ENCODE measurements around the gene PLEKHH2. TPM values are rescaled to one million over a fixed set of nuclear protein-coding genes. Genes with fewer than 3 reads are reported as not detected.
"Not testable (repeated sequence)": the region's sequence is repeated elsewhere in the genome, so short reads cannot be mapped to it uniquely, and the experiment has no call there.

Gene PLEKHH2
- total RNA-seq, 6 experiments from 2014 or later: 0.75 to 2.0 (median 1.3) TPM

DNA sequence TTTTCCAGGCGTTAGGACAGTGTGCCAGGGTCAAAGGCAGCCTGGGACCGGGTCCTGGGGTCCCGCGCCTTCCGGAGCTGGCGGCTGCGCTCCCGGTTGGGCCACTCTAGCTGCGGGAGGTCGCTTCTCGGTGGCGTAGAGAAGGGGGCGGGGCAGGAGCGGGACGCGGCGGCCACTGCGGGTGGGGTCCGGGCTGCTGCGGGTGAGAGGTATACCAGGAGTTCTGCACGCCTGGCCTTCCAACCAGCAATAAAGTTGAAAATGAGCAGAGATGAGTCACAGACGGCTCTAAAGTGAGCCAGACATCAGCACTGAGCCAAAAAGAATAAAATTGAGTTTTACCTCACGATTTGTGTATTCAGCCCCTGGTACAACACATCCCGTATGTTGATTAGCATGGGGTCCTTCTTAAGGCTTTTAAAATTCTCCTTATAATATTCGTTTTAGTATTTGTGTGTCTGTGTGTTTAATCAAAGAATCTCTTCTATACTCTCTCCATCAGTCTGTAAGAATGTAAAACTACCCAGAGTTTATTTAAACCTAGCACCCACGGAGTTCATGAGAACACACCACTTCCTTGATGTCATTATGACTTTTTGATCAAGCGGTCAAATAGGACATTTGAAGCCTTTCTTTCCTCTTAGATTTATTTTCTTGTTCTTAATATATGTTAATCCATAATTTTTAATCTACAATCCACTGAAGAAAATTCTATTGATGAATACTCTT, 39.4 kb downstream of the PLEKHH2 start, which contains the start of gene C1GALT1C1L:
Gene C1GALT1C1L (minus strand): TSS at position 108 of the 729 bp plus-strand sequence. CDS start 107 bp downstream, at position 1.
- Histone ChIP-seq H3K9me3 (peaks cover 0 to 5% (median 0%) of the 10 kb centered on the region in 4 donors), H3K4me1 (no peaks in the 10 kb centered on the region), H3K36me3 (no peaks in the 10 kb centered on the region), H3K4me3 (peak within 1 kb of the TSS; percentile 9 to 46 (median 29)), H3K27me3 (peaks cover 0 to 4% of the 10 kb centered on the region in 2 donors), H3K27ac (no peak within 1 kb of the TSS)
- intact Hi-C loops (cut with DNase I): no loop called here
- WGBS (ENCODE audit: insufficient coverage, low coverage, low lambda C conversion rate, missing lambda C conversion rate): 14% methylated on average over 15 of the region's 27 CpGs
- ATAC-seq (peak; percentile 46 to 73 (median 64)), DNase-seq (peak in 2 of 3 donors; percentile 34 to 52)
- TF ChIP-seq, protein P1, sequence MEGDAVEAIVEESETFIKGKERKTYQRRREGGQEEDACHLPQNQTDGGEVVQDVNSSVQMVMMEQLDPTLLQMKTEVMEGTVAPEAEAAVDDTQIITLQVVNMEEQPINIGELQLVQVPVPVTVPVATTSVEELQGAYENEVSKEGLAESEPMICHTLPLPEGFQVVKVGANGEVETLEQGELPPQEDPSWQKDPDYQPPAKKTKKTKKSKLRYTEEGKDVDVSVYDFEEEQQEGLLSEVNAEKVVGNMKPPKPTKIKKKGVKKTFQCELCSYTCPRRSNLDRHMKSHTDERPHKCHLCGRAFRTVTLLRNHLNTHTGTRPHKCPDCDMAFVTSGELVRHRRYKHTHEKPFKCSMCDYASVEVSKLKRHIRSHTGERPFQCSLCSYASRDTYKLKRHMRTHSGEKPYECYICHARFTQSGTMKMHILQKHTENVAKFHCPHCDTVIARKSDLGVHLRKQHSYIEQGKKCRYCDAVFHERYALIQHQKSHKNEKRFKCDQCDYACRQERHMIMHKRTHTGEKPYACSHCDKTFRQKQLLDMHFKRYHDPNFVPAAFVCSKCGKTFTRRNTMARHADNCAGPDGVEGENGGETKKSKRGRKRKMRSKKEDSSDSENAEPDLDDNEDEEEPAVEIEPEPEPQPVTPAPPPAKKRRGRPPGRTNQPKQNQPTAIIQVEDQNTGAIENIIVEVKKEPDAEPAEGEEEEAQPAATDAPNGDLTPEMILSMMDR (IDR thresholded peaks at IDR 0.05): no peak
- TF ChIP-seq POLR2A (IDR thresholded peaks at IDR 0.05): no peak

DNA sequence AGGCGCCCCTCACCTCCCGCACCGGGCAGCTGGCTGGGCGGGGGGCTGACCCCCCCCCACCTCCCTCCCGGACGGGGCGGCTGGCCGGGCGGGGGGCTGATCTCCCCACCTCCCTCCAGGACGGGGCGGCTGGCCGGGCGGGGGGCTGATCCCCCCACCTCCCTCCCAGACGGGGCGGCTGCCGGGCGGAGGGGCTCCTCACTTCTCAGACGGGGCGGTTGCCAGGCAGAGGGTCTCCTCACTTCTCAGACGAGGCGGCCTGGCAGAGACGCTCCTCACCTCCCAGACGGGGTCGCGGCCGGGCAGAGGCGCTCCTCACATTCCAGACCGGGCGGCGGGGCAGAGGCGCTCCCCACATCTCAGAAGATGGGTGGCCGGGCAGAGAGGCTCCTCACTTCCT, 40.7 kb downstream of the PLEKHH2 start:
- H3K36me3 ChIP-seq; ATAC-seq; DNase-seq; H3K27ac ChIP-seq; H3K4me1 ChIP-seq; H3K27me3 ChIP-seq; H3K4me3 ChIP-seq; H3K9me3 ChIP-seq; intact Hi-C loops (cut with DNase I): not testable (repeated sequence)
- no CpG with 5 or more reads among the region's 32 CpGs for WGBS (ENCODE audit: insufficient coverage, low coverage, low lambda C conversion rate, missing lambda C conversion rate)

DNA sequence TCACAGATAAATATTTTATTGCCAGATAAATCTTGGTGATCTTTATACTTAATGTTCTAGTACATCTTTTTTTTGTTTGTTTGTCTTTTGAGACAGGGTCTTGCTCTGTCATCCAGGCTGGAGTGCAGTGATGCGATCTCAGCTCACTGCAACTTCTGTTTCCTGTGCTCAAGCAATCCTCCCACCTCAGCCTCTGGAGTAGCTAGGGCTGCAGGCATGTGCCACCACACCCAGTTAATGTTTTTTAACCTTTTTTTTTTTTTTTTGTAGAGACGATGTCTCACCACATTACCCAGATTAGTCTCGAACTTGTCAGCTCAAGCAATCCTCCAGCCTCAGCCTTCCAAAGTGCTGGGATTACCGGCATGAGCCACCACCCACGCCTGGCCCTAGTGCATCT, 48.3 kb downstream of the PLEKHH2 start:
- no peak for DNase-seq
- H3K4me3 ChIP-seq: no peak overlapping the region
- no peaks in the 10 kb centered on the region for H3K9me3 ChIP-seq
- no peaks in the 10 kb centered on the region for H3K36me3 ChIP-seq
- ATAC-seq: no peak
- H3K27me3 ChIP-seq: no peaks in the 10 kb centered on the region
- WGBS (ENCODE audit: insufficient coverage, low coverage, low lambda C conversion rate, missing lambda C conversion rate): 58% methylated on average over 5 of the region's 5 CpGs
- no peak for TF ChIP-seq POLR2A (IDR thresholded peaks at IDR 0.05)
- TF ChIP-seq, protein P1 (IDR thresholded peaks at IDR 0.05): no peak
- intact Hi-C loops (cut with DNase I): no loop called here
- H3K27ac ChIP-seq: no peak overlapping the region
- no peaks in the 10 kb centered on the region for H3K4me1 ChIP-seq

DNA sequence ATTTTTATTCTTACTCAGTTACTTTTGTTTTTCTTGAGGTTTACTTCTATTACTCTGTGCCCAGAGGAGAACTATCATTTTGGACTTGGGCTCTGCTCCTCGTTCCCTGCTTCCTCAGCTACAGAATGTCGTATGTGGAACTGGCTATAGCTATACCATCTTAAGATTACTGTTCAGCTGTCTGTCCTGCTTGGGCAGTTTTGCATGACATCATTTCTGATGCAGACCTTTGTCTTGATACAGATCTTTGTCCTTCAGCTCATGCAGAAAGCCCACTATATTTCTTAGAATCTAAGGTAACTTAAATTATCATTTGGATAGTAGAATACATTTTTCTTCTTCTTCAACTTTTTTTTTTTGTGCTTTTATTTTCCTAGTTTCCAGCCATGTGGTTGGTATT, 52.9 kb downstream of the PLEKHH2 start:
- ATAC-seq (no peak), DNase-seq (no peak)
- WGBS (ENCODE audit: insufficient coverage, low coverage, low lambda C conversion rate, missing lambda C conversion rate): 60% methylated on average over 2 of the region's 2 CpGs
- intact Hi-C loops (cut with DNase I): no loop called here
- no peaks in the 10 kb centered on the region for H3K9me3 ChIP-seq
- no peaks in the 10 kb centered on the region for H3K36me3 ChIP-seq
- H3K4me3 ChIP-seq: no peak overlapping the region
- TF ChIP-seq, protein P1 (IDR thresholded peaks at IDR 0.05): no peak
- no peak for TF ChIP-seq POLR2A (IDR thresholded peaks at IDR 0.05)
- no peak overlapping the region for H3K27ac ChIP-seq
- H3K4me1 ChIP-seq: no peaks in the 10 kb centered on the region
- no peaks in the 10 kb centered on the region for H3K27me3 ChIP-seq

DNA sequence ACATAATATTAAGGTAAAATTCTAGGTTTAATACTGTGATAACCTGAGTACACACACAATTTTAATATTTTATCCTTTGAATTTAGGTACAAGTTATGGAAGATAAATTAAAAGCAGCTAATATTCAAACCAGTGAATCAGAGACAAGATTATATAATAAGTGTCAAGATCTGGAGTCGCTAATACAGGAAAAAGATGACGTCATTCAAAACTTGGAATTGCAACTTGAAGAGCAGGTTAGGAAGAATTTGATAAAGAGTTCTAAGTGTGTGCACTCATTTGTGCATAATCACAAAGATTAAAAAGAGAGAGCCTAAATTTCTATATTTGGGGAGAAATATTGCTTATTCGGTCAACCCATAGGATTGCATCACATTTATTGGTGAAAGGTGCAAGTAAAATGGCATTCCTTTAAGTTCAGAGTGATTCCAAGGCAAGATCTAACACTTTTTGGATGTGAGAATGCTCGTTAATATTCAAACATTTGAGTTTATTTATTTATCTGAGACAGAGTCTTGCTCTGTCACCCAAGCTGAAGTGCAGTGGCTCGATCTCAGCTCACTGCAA, 55.5 kb downstream of the PLEKHH2 start:
- ATAC-seq (no peak), DNase-seq (no peak)
- H3K27me3 ChIP-seq: no peaks in the 10 kb centered on the region
- TF ChIP-seq POLR2A (IDR thresholded peaks at IDR 0.05): no peak
- TF ChIP-seq, protein P1 (IDR thresholded peaks at IDR 0.05): no peak
- H3K27ac ChIP-seq: no peak overlapping the region
- no peaks in the 10 kb centered on the region for H3K9me3 ChIP-seq
- no peak overlapping the region for H3K4me3 ChIP-seq
- no peaks in the 10 kb centered on the region for H3K36me3 ChIP-seq
- H3K4me1 ChIP-seq: no peaks in the 10 kb centered on the region
- intact Hi-C loops (cut with DNase I): no loop called here
- 80% methylated on average over 5 of the region's 5 CpGs for WGBS (ENCODE audit: insufficient coverage, low coverage, low lambda C conversion rate, missing lambda C conversion rate)

DNA sequence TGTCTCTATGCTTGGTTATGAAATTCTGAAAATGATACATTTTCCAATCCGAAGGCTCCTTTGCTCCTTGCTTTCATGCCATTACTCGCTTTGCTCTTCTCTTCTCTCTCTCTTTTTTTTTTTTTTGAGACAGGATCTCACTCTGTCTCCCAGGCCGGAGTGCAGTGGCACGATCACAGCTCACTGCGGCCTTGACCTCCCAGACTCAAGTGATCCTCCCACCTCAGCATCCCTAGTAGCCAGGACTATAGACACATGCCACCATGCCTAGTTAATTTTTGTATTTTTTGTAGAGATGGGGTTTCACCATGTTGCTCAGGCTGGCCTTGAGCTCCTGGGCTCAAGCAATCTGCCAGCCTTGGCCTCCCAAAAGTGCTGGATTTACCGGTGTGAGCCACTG, 61.1 kb downstream of the PLEKHH2 start:
- 86% methylated on average over 6 of the region's 6 CpGs for WGBS (ENCODE audit: insufficient coverage, low coverage, low lambda C conversion rate, missing lambda C conversion rate)
- DNase-seq; H3K9me3 ChIP-seq; intact Hi-C loops (cut with DNase I); H3K27ac ChIP-seq; H3K4me1 ChIP-seq; H3K4me3 ChIP-seq; H3K36me3 ChIP-seq; H3K27me3 ChIP-seq; ATAC-seq: not testable (repeated sequence)

All from right lobe of liver (tissue), 6 donors.